HCT116 (cell line): ENCODE results near the gene NUP50. TPM values are rescaled to one million over a fixed set of nuclear protein-coding genes. Genes with fewer than 3 reads are reported as not detected.

Experiments used
- ATAC-seq: fragments of 200-7000 bp; cut with Tn5 transposase; 2 replicates; pipeline ENCODE4 v1.9.1; 2020; ENCODE audit warnings: mild to moderate bottlenecking, moderate library complexity
- BruUV-seq: library from RNA; stranded (reverse); fragments of 400-500 nt; replicated peaks from 2 replicates; lab custom pipeline; 2021; lab: Mats Ljungman, UMichigan
- CTCF ChIA-PET: fragments of 300-600 bp; sonication (Branson Sonifier 250); formaldehyde crosslinking; loops from one replicate; lab custom pipeline; 2021; ENCODE audit warnings: antibody characterized with exemption; lab: Charles Lee
- POLR2A ChIA-PET: fragments of 300-600, 350-600 bp; sonication (Branson Sonifier 250); formaldehyde crosslinking; loops from one replicate; lab custom pipeline; 2021; ENCODE audit warnings: antibody characterized with exemption; lab: Charles Lee
- RAD21 ChIA-PET, 2 experiments: fragments of 300-600 bp; sonication (Branson Sonifier 250); formaldehyde crosslinking; loops; one replicate each; lab custom pipeline; 2023; ENCODE audit warnings: low total read pairs in 2 of 2; ENCODE audit not compliant: uncharacterized antibody in 2 of 2, unreplicated experiment in 2 of 2, low non-redundant PET in 1 of 2; lab: Charles Lee
- DNase-seq: peaks from one replicate; pipeline ENCODE4 v3.0.0-alpha.2; 2010; ENCODE audit warnings: low read depth, low spot score
- H2AFZ ChIP-seq: fragments of 200-600 bp; shearing (Covaris generic), sonication (generic); 2 replicates; pipeline ENCODE4 v1.6.1; 2017; ENCODE audit warnings: low read depth, mixed run types, mixed read lengths, antibody characterized with exemption, low read length; ENCODE audit not compliant: poor library complexity, severe bottlenecking
- H3K27ac ChIP-seq: 2 replicates; pipeline ENCODE4 v1.5.1; 2012; ENCODE audit warnings: low read depth, low read length
- H3K27me3 ChIP-seq: fragments of 200-600 bp; sonication (generic); 2 replicates; pipeline ENCODE4 v1.6.1; 2016; ENCODE audit warnings: mixed run types, low read length, mixed read lengths; ENCODE audit not compliant: insufficient read depth
- H3K36me3 ChIP-seq, 2 experiments: fragments of 200-500 bp in 1 of 2; fragments of 200-600 bp in 1 of 2; sonication (Bioruptor generic) in 1 of 2; sonication (generic) in 1 of 2; 2 replicates each; pipeline versions ENCODE4 v1.5.1 to v1.6.1; 2014 to 2016; ENCODE audit warnings: low read length in 2 of 2, inconsistent platforms in 1 of 2, mixed read lengths in 1 of 2, mixed run types in 1 of 2; ENCODE audit not compliant: insufficient read depth in 2 of 2, control insufficient read depth in 1 of 2
- H3K4me1 ChIP-seq, 2 experiments: fragments of 200-600 bp in 1 of 2; sonication (generic) in 1 of 2; 2 replicates each; pipeline versions ENCODE4 v1.5.1 to v1.6.1; 2012 to 2017; ENCODE audit warnings: low read length in 2 of 2, inconsistent platforms in 1 of 2, mild to moderate bottlenecking in 1 of 2, mixed read lengths in 1 of 2, mixed run types in 1 of 2, moderate library complexity in 1 of 2; ENCODE audit not compliant: insufficient read depth in 2 of 2, control insufficient read depth in 1 of 2
- H3K4me2 ChIP-seq: fragments of 200-600 bp; sonication (generic); 2 replicates; pipeline ENCODE4 v1.6.1; 2017; ENCODE audit warnings: mixed run types, low read length, mixed read lengths
- H3K4me3 ChIP-seq, 2 experiments: fragments of 200-600 bp in 1 of 2; sonication (generic) in 1 of 2; replicated peaks in 1 of 2; 2 replicates each; pipeline ENCODE4 v1.5.1; 2011 to 2016; ENCODE audit warnings: low read length in 2 of 2, control low read depth in 1 of 2, low read depth in 1 of 2, mild to moderate bottlenecking in 1 of 2, mixed read lengths in 1 of 2, mixed run types in 1 of 2
- H3K79me2 ChIP-seq: fragments of 200-600 bp; sonication (generic); 2 replicates; pipeline ENCODE4 v1.6.1; 2017; ENCODE audit warnings: mild to moderate bottlenecking, mixed run types, low read length, moderate library complexity, mixed read lengths; ENCODE audit not compliant: insufficient read depth
- H3K9ac ChIP-seq: fragments of 200-600 bp; sonication (generic); 2 replicates; pipeline ENCODE4 v1.6.1; 2016; ENCODE audit warnings: low read length, mixed read lengths
- H3K9me2 ChIP-seq: fragments of 200-600 bp; sonication (generic), shearing (Covaris generic); 2 replicates; pipeline ENCODE4 v1.6.1; 2017; ENCODE audit warnings: mixed run types, mild to moderate bottlenecking, moderate library complexity; ENCODE audit not compliant: insufficient read depth
- H3K9me3 ChIP-seq, 2 experiments: fragments of 200-500 bp in 1 of 2; fragments of 200-600 bp in 1 of 2; sonication (Bioruptor generic) in 1 of 2; sonication (generic) in 1 of 2; 2 replicates each; pipeline ENCODE4 v1.6.1; 2014 to 2017; ENCODE audit warnings: low read length in 2 of 2, mixed read lengths in 2 of 2, inconsistent platforms in 1 of 2, low read depth in 1 of 2, mild to moderate bottlenecking in 1 of 2, mixed run types in 1 of 2, moderate library complexity in 1 of 2; ENCODE audit not compliant: control insufficient read depth in 1 of 2, insufficient read depth in 1 of 2
- H4K20me1 ChIP-seq: fragments of 200-600 bp; sonication (generic), shearing (Covaris generic); 2 replicates; pipeline ENCODE4 v1.6.1; 2017; ENCODE audit warnings: mixed run types, mild to moderate bottlenecking, moderate library complexity; ENCODE audit not compliant: insufficient read depth
- ATF3 ChIP-seq: IDR thresholded peaks from 2 replicates; pipeline ENCODE4 v1.6.1; 2012
- CEBPB ChIP-seq: IDR thresholded peaks from 2 replicates; pipeline ENCODE4 v1.6.1; 2012; ENCODE audit warnings: low read depth
- EZH2phosphoT487 ChIP-seq: fragments of 200-600 bp; IDR thresholded peaks from 2 replicates; pipeline ENCODE4 v1.6.1; 2018; ENCODE audit warnings: antibody characterized with exemption, borderline replicate concordance
- FOSL1 ChIP-seq: IDR thresholded peaks from 2 replicates; pipeline ENCODE4 v1.6.1; 2012; ENCODE audit warnings: low read depth
- JUND ChIP-seq: IDR thresholded peaks from 2 replicates; pipeline ENCODE4 v1.6.1; 2012
- MAX ChIP-seq: IDR thresholded peaks from 2 replicates; pipeline ENCODE4 v1.6.1; 2012
- POLR2A ChIP-seq: IDR thresholded peaks from 2 replicates; pipeline ENCODE4 v1.7.0; 2011; ENCODE audit warnings: borderline replicate concordance; ENCODE audit not compliant: insufficient read depth, insufficient read length; ENCODE audit errors: extremely low read depth
- POLR2AphosphoS5 ChIP-seq: IDR thresholded peaks from 2 replicates; pipeline ENCODE4 v1.6.1; 2011; ENCODE audit warnings: mild to moderate bottlenecking, low read depth, low read length, moderate library complexity
- RAD21 ChIP-seq: IDR thresholded peaks from 2 replicates; pipeline ENCODE4 v1.6.1; 2012; ENCODE audit warnings: low read depth, mild to moderate bottlenecking
- SIN3A ChIP-seq: IDR thresholded peaks from 2 replicates; pipeline ENCODE4 v1.6.1; 2012; ENCODE audit warnings: low read depth
- SRF ChIP-seq: IDR thresholded peaks from 2 replicates; pipeline ENCODE4 v1.6.1; 2012; ENCODE audit warnings: low read depth
- TCF7L2 ChIP-seq: IDR thresholded peaks from 2 replicates; pipeline ENCODE4 v1.7.0; 2011; ENCODE audit warnings: borderline replicate concordance, inconsistent platforms; ENCODE audit not compliant: insufficient read depth, insufficient read length; ENCODE audit errors: extremely low read depth
- YY1 ChIP-seq: IDR thresholded peaks from 2 replicates; pipeline ENCODE4 v1.6.1; 2011; ENCODE audit warnings: low read length, low read depth, moderate library complexity, mild to moderate bottlenecking; ENCODE audit not compliant: insufficient replicate concordance; ENCODE audit errors: extremely low read depth
- ZNF274 ChIP-seq: fragments of 200-500 bp; sonication (Bioruptor generic); IDR thresholded peaks from 2 replicates; pipeline ENCODE4 v1.6.1; 2014; ENCODE audit warnings: mild to moderate bottlenecking, low read depth, low read length, inconsistent platforms
- intact Hi-C: fragments of 100-400 bp; cut with micrococcal nuclease; formaldehyde crosslinking; loops from 2 replicates; pipeline ENCODE4 v1.10.0; 2022
- total RNA-seq: library from RNA; stranded (reverse); gene quantifications from one replicate; pipeline ENCODE4 v1.2.1, GENCODE V29; 2021; ENCODE audit not compliant: unreplicated experiment

NUP50 gene
- total RNA-seq, 1 experiment from 2014 or later: 102 TPM

GRCh38 chr22:45231293-45231692 lies 67.6 kb downstream of the NUP50 start (continued):
- TF ChIP-seq TCF7L2 (no peak), ZNF274 (no peak)

- no peak overlapping the region for H3K4me3 ChIP-seq
- ChIA-PET POLR2A (no interaction called here), RAD21 (no interaction called here), CTCF (no interaction called here)
- no peaks in the 10 kb centered on the region; a peak in 2 of 4 replicates for H3K36me3 ChIP-seq
- H2AFZ ChIP-seq: no peak overlapping the region
- H3K4me1 ChIP-seq: peaks cover 0 to 3% of the 10 kb centered on the region in 2 experiments; a peak in 1 of 4 replicates
- no peak overlapping the region for H3K4me2 ChIP-seq
- H3K79me2 ChIP-seq: peaks cover 21% of the 10 kb centered on the region; the same call in 1 of the 2 replicates
- no peak overlapping the region for H3K27ac ChIP-seq
- H3K9ac ChIP-seq: no peak overlapping the region
- no peaks in the 10 kb centered on the region for H4K20me1 ChIP-seq
- DNase-seq (no peak), ATAC-seq (no peak)
- H3K27me3 ChIP-seq: no peaks in the 10 kb centered on the region
- no TSS peak for BruUV-seq
- H3K9me3 ChIP-seq: no peaks in the 10 kb centered on the region
- intact Hi-C loops: no loop called here
- H3K9me2 ChIP-seq: no peaks in the 10 kb centered on the region
- TF ChIP-seq FOSL1 (no peak), EZH2phosphoT487 (no peak), JUND (no peak), RAD21 (no peak), SRF (no peak), POLR2AphosphoS5 (no peak), POLR2A (no peak), MAX (no peak), ATF3 (no peak), SIN3A (no peak), CEBPB (no peak), ZNF274 (no peak), YY1 (no peak)
Observed at GRCh38 chr22:45233386-45233785, 69.7 kb downstream of the NUP50 start.
